A673 (cell line): Measurements from ENCODE around the gene CFAP73. TPM values are rescaled to one million over a fixed set of nuclear protein-coding genes. Genes with fewer than 3 reads are reported as not detected.

Experiments used
- BruUV-seq: library from RNA; stranded (reverse); fragments of 400-500 nt; replicated peaks from 2 replicates; lab custom pipeline; 2021; lab: Mats Ljungman, UMichigan
- CTCF ChIA-PET: fragments of 300-600 bp; sonication (Branson Sonifier 250); formaldehyde crosslinking; loops from one replicate; lab custom pipeline; 2022; ENCODE audit warnings: antibody characterized with exemption; lab: Charles Lee
- POLR2A ChIA-PET: fragments of 300-600 bp; sonication (Branson Sonifier 250); formaldehyde crosslinking; loops from one replicate; lab custom pipeline; 2022; ENCODE audit warnings: antibody characterized with exemption; ENCODE audit not compliant: low non-redundant PET; lab: Charles Lee
- DNase-seq: peaks from one replicate; pipeline ENCODE4 v3.0.0-alpha.2; 2015; ENCODE audit warnings: low spot score
- H3K27ac ChIP-seq: fragments of 200-600 bp; sonication (generic); 2 replicates; pipeline ENCODE4 v1.5.1; 2016; ENCODE audit warnings: mixed run types, low read depth, mild to moderate bottlenecking, mixed read lengths, antibody characterized with exemption, low read length; ENCODE audit not compliant: poor library complexity, severe bottlenecking
- H3K27me3 ChIP-seq: fragments of 200-600 bp; sonication (generic); replicated peaks from 2 replicates; pipeline ENCODE4 v1.6.1; 2017; ENCODE audit warnings: mixed run types, low read depth, mild to moderate bottlenecking, mixed read lengths, antibody characterized with exemption, low read length; ENCODE audit not compliant: insufficient read depth, poor library complexity
- H3K36me3 ChIP-seq: fragments of 200-600 bp; sonication (generic); 2 replicates; pipeline ENCODE4 v1.6.1; 2016; ENCODE audit warnings: mixed run types, mild to moderate bottlenecking, mixed read lengths, antibody characterized with exemption, low read length; ENCODE audit not compliant: insufficient read depth, poor library complexity, severe bottlenecking
- H3K4me1 ChIP-seq: fragments of 200-600 bp; sonication (generic); 2 replicates; pipeline ENCODE4 v1.6.1; 2017; ENCODE audit warnings: mixed run types, mild to moderate bottlenecking, mixed read lengths, antibody characterized with exemption, low read length; ENCODE audit not compliant: insufficient read depth, poor library complexity, severe bottlenecking
- H3K4me3 ChIP-seq: fragments of 200-600 bp; sonication (generic); 2 replicates; pipeline ENCODE4 v1.5.1; 2016; ENCODE audit warnings: low read depth, mixed run types, mild to moderate bottlenecking, mixed read lengths, low read length; ENCODE audit not compliant: poor library complexity, severe bottlenecking
- H3K9me3 ChIP-seq: fragments of 200-600 bp; sonication (generic); 2 replicates; pipeline ENCODE4 v1.6.1; 2016; ENCODE audit warnings: mixed run types, low read depth, mild to moderate bottlenecking, mixed read lengths, antibody characterized with exemption, low read length; ENCODE audit not compliant: poor library complexity, severe bottlenecking
- CTCF ChIP-seq: fragments of 300-800, 200-600 bp; sonication (generic); conservative IDR thresholded peaks from 2 replicates; pipeline ENCODE4 v1.5.1; 2017; ENCODE audit warnings: low read depth, mild to moderate bottlenecking, antibody characterized with exemption, low read length, moderate library complexity, mixed read lengths
- EZH2 ChIP-seq: fragments of 200-600 bp; sonication (generic); IDR thresholded peaks from 2 replicates; pipeline ENCODE4 v1.6.1; 2017; ENCODE audit warnings: borderline replicate concordance, low read depth, mild to moderate bottlenecking, mixed read lengths, antibody characterized with exemption, low read length; ENCODE audit not compliant: poor library complexity, severe bottlenecking
- intact Hi-C: fragments of 100-400 bp; cut with micrococcal nuclease; formaldehyde crosslinking; loops from one replicate; pipeline ENCODE4 v1.10.0; 2022; ENCODE audit not compliant: unreplicated experiment
- total RNA-seq: library from RNA; stranded (reverse); gene quantifications from 2 replicates; pipeline ENCODE4 v1.2.3, GENCODE V29; 2021

Gene CFAP73
- total RNA-seq, 1 experiment from 2014 or later, result not detected

- ChIA-PET POLR2A (no interaction called here), CTCF (no interaction called here)
- TF ChIP-seq CTCF, result no peak
- TF ChIP-seq EZH2, result no peak
- H3K4me3 ChIP-seq, result no peak overlapping the region
- intact Hi-C loops, result no loop called here
- no TSS peak for BruUV-seq
- no peaks in the 10 kb centered on the region for H3K27me3 ChIP-seq
- H3K4me1 ChIP-seq, result no peaks in the 10 kb centered on the region
- H3K36me3 ChIP-seq, result no peaks in the 10 kb centered on the region
- H3K27ac ChIP-seq, result no peak overlapping the region
- no peaks in the 10 kb centered on the region for H3K9me3 ChIP-seq
- no peak for DNase-seq
Observed at GRCh38 chr12:113200021-113200797, 50.7 kb downstream of the CFAP73 start.

- no peaks in the 10 kb centered on the region for H3K36me3 ChIP-seq
- H3K27me3 ChIP-seq, result no peaks in the 10 kb centered on the region
- no peak for DNase-seq
- H3K27ac ChIP-seq, result no peak overlapping the region
- intact Hi-C loops, result no loop called here
- H3K4me1 ChIP-seq, result no peaks in the 10 kb centered on the region
- H3K9me3 ChIP-seq, result no peaks in the 10 kb centered on the region
- BruUV-seq, result no TSS peak
- CTCF ChIA-PET, result no interaction called here
- no peak overlapping the region for H3K4me3 ChIP-seq
- POLR2A ChIA-PET, result no interaction called here
- TF ChIP-seq EZH2, result no peak
- TF ChIP-seq CTCF, result no peak
Observed at GRCh38 chr12:113201187-113202177, 52.0 kb downstream of the CFAP73 start.

DNA sequence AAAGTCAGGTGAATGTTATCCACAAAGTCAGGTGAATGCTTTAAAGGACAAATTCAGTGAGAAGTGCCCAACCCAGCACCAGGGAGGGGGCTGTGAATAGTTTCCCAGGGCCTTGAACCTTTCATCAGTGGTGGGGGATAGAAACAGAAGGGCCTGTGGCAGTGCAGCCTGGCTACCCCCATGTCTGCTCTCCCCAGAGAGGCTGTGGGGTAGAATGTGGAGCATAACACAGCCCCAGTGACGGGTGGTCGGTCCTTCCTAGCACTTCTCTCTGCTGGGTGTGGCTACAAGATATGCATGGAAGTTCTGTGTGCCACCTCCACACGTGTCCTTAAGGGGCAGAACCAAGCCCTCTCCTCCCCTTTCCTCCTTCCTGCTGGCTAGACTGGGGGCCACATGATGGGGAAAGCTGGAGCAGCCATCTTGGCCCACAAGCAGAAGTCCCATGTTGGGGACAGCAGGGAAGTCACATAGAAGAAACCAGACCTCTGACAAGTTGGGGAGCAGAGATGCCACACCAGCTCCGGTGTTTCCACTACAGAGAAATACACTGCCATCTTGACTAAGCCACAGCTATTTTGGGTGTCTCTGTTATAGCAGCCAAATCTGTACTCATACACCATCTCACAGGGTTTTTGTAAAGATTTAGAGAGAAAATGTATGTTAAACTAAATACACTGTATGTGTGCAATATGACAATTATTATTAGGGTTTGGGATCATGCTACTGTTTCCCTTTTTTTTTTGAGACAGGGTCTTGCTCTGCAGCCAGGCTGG is 53.0 kb downstream of the CFAP73 start:
- no peak for TF ChIP-seq CTCF
- ChIA-PET CTCF (no interaction called here), POLR2A (no interaction called here)
- no peaks in the 10 kb centered on the region for H3K9me3 ChIP-seq
- no peak for DNase-seq
- H3K4me1 ChIP-seq, result no peaks in the 10 kb centered on the region
- no TSS peak for BruUV-seq
- H3K36me3 ChIP-seq, result no peaks in the 10 kb centered on the region
- no peaks in the 10 kb centered on the region for H3K27me3 ChIP-seq
- H3K27ac ChIP-seq, result no peak overlapping the region
- intact Hi-C loops, result no loop called here
- H3K4me3 ChIP-seq, result no peak overlapping the region
